HG03045 (cell line): ENCODE data around the gene LRP1B.
"Not testable (repeated sequence)": the region's sequence is repeated elsewhere in the genome, so short reads cannot be mapped to it uniquely, and the experiment has no call there.

Experiments used
- ATAC-seq: cut with Tn5 transposase; IDR thresholded peaks from one replicate; pipeline ENCODE4 v1.9.1; 2021; ENCODE audit warnings: mild to moderate bottlenecking, moderate library complexity; ENCODE audit not compliant: unreplicated experiment

The LRP1B gene

DNA sequence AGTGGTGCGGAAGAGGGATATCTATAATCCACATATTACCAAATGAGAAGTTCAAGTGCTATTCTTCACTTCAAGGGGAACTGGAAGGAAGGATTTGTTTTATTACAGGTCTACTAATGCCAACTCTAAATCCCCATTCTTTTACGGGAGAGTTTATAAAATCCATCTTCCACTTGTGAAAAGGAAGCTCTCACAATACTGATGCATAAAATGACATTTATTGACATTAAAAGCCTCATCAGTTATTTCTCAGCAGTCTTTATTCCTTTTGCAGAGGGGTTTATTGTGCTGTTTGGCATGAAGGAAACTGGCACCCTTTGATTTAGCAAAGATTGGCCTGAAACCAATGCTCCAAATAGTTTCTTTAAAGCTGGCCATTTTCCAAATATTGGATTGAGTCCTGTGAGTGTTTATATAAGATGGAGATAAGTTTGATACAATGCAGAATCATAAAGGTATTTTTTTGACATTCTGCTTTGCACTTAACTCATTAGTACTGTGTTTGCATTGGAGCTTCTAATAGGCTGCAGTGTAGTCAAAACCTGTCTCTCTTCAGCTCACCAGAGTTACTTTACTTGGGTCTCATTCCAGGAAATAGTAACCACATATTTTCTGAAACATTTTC, 26.6 kb downstream of the LRP1B start:
- no peak for ATAC-seq

DNA sequence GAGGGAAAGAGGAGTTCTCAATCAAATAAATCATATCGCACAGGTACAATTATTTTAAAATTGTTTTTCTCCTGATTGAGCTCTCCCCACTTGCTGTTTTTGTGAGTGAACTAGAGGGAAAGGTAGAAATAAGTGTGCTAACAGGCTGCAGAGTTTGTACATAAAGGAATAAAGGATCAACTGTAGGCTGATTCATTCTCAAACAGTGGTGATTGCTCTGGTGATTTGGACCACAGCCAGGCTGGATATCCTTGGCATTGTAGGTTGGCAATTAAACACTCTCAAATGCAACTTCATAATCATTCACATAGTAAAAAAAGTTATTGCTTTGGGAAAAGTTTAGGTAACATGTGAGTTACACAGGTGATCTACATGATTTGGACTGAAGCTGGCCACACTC, 29.8 kb downstream of the LRP1B start:
- no peak for ATAC-seq

DNA sequence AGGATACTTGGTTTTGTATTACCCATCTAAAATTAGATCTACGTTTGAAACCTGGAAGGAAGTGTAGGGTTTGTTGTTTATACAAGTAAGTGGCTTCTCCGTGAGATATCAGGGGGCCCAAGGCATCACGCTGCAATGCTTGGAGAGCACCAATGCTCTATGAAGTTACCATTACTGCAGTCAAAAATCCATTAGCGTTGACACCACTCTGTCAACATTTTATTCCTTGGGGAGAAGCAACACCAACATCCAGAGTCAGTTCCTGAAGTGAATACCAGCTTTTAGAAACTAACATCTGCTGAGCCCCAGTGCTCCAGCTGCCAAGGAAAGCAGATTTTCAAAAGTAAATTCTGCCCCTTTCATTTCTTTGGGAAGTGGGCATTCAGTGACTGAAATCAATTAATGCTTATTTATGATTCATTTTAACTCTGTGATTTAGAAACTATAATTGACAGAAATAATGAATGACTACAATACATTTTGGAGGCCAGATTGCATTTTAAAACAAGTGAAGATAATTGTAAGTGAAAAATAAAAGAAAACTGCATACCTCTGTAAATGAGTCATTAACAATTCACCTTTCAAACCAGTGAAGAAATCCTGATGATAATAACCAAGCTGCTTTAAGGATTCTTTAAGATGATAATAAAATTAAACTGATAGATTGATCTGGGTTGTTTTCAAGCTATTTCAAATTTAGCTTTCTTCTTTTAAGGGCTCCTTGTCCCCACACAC, 30.5 kb downstream of the LRP1B start:
- ATAC-seq, result no peak

DNA sequence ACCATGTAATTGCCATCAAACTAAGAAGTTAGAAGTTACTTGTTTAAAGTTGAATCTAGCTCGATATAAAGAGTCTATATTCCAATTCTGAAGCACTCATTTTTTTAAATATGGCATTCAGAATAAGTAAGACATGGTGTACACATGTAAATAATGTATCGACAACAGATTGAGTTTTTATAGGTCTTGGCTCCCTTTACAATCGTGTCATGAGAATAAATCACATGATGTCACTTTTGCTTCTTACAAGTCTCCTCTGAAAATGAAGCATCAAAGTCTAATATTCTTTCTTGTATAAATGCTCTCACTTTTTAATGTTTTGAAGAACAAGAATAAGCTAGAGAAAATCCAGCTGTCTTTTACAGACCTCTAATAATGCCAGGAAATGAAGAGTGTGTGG, 33.1 kb downstream of the LRP1B start:
- no peak for ATAC-seq

DNA sequence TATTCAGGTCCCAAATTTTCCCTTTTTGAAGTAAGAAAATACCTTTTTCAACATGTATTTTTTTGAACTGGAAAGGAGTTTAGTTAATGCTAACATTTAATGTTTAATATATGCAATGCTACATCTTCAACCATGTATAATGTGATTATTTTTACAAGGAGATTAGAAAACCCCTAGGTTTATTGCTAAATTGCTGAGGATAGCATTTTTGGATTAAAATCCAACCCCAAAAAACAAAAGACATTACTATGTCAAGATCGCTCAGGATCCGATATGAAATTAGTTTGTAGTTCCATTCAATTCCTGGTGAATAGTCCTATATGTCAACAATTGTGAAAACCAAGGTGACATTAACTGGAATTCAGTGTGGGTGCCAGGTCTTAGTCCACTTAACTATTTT, 35.2 kb downstream of the LRP1B start:
- no peak for ATAC-seq

DNA sequence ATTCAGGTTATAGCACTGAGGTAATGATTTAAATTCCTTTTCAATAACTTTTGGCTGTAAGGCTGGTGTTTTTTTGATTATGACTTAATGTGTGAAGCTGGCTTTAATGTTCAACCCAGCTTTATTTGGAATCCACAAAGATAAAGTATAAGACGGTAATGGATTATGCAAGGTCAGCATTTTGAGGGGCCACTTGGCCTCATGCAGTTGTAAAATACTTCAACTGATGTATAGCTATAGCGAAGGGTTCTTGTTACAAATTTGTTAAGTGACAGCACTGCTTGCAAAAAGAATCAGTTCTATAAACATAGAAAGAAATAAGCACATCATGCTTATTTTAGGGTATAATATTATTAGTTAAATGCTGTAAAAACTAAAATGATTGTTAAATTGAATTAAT, 36.6 kb downstream of the LRP1B start:
- no peak for ATAC-seq

DNA sequence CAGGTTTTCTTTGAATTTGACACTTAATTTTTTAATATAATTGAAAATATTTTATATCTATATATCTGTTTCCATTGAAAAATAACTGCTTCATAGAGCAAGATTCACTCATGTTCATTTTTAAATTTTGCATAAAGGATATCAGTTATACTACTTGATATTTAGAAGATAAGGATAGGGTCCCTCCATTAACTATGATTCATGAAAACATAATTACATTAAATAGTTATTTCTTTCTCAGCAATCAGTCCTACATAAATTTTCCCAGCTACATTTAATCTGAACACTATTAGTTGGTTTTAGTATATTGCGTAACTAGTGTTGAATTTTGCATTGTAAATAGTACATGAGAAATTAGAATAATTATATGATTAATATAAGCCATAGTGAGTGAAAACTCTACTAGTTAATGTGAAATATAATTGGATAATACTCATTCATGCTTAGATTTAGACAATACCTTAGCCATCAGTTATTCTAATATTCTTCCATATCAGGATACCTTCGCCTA, 42.7 kb downstream of the LRP1B start:
- ATAC-seq, result no peak

DNA sequence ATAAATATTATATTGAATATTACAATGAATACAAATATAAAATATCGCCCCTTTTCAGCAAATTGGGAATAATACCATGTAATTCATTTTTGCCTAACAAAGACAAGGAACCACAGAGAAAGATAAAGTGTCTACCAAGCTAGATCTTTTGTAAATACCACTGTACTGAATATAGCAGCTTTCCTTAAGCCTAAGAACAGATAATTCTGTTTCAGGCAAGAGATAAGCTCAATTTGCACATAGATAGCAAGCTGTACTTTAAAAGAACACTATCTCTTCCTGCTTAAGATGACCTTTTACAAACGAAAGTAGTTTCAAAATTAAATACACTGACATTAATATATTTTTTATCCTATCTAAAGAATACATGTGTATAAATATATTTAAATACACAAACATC, 43.2 kb downstream of the LRP1B start:
- not testable (repeated sequence) for ATAC-seq

DNA sequence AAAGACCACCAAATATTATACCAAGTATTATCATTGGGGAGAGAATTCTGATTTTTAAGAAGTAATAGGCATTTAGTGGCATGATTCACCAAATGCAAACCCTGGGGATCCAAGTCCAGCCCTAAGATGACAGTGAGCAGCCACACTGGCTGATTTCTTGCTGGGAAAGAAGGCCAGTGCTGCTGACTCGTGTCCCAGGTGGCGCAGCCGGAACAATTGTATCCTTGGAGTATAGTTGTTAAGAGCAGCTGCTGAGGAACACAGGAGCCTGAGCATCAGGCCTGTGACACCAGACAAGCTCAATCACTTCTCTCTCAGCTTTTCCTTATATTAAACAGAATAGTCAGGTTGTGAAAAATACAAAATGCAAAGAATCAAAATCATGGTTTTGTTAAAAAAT, 48.4 kb downstream of the LRP1B start:
- no peak for ATAC-seq

DNA sequence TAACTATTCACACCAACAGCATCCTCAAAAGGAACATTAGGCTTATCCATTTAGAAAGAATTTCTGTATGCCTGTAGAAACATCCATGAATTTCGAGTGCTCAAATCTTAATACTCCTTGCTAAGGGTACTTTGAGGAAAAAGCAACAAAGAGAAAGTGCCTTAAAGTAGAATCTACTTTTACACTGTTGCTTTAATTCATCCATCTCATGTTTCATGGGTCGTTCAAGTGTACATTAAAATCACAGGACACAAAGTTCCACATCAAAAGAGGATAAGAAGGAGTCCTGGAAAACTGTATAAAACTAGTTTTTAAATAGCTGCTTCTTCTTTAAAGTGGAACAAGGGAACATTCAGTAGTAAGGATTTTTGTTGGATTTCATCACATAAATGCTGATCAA, 54.5 kb downstream of the LRP1B start:
- no peak for ATAC-seq

DNA sequence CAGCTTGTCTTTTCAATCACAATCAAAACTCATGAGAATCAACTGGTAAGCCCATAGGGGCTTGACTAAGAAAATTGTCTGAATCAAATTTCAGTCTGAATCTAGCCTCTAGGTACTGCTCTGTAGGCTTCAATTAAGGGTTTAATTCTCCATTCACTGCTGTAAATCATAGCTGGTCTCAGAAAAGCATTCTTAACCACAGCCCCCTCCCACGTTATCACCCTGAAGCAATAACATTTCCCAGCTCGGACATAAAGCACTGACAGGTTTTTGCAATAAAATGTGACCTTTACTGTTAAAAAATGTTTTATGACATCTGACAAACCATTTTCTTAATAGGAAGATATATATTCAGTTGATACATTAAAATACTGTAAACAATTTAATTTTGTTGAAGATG, 55.0 kb downstream of the LRP1B start:
- no peak for ATAC-seq

DNA sequence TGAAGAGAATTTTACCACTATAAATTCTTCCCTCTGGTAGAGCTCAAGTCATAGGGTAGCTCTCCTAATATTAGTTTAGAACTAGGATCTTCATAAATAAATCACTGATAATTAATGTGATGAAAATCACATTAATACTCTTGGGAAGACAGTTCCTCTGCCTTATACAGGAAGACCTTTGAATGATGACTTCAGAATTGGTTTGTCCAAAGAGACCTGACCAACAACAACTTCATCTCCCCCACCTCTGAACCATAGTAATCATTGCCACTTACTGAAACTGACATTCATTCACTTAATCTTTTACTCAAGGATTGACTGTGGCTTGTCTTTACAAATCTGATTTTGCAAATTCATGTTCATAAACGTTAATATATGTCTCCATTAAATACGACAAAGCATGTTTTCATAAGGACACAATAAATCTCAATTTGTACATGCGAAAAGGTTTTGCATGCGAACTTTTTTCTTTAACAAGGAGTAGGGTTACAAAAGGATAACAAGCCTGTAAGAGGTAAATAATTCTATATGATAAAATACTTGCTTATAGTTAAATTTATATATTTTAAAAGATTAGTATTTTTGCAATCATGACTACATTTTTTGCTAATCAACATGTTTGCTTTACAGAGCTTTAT, 61.4 kb downstream of the LRP1B start:
- no peak for ATAC-seq

DNA sequence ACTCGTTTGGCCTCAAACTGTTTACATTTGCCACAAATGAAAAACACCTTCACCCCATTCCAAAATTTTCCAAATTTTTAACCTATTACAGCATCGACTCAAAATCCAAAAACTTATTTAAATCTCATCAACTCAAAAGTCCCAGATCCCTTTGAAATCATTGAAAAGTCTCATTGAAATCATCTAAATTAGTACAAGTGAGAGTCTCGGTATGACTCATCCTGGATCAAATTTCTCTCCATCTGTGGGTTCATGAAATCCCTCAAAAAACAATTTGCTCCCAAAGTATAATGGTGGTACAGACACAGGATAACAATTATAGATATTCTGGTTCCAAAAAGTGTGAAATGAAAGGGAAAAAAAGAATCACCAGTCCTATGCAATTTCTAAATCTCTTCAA, 65.1 kb downstream of the LRP1B start:
- no peak for ATAC-seq

DNA sequence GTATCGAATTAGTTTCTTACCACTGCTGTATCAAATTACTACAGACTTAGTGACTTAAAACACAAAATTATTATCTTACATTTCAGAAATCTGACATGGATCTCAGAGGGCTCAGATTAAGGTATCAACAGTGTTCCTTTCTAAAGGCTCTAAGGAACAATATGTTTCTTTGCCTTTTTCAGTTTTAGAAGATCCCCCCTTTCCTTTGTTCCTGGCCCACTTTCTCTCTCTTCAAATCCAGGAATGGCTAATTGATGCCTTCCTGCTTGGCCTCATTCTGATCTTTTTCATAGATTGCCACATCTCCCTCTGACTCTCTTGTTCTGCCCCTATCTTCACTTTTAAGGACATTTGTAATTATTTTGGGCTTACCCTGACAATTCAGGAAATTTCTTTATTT, 65.7 kb downstream of the LRP1B start:
- no peak for ATAC-seq

DNA sequence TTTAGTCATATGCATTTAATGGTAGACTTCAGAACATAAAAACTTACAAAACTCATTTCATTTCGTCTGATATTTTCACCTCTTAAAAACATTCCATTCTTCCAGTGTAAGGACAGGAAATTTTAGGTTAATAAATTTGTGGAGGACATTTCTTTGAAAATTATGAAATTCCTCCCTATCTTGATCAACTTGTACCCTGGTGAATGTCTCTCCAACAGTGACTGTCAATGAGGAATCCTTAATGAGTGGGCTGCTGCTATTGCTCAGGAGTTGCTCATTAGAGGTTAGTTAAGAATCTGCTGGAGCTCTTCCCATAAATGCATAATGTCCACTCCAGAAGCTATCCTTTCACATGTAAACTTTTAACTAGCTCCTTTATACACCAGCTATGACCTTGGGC, 69.1 kb downstream of the LRP1B start:
- ATAC-seq, result no peak

DNA sequence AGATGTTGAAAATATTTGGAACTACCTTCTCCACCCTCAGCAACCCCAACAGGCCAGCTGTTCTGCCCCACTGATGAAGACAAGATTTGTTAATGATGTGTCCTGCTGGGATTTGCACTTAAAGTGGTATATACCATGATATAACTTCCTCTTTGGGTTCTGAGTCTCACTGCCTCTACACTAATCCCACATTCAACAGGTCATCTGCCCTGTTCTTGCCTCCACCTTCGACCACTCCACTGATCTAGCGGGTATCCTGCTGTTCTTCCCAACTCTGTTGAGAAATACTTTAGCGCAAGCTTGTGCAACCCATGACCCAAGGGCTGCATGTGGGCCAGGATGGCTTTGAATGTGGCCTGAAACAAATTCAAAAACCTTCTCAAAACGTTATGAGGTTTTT, 72.7 kb downstream of the LRP1B start:
- ATAC-seq, result no peak

DNA sequence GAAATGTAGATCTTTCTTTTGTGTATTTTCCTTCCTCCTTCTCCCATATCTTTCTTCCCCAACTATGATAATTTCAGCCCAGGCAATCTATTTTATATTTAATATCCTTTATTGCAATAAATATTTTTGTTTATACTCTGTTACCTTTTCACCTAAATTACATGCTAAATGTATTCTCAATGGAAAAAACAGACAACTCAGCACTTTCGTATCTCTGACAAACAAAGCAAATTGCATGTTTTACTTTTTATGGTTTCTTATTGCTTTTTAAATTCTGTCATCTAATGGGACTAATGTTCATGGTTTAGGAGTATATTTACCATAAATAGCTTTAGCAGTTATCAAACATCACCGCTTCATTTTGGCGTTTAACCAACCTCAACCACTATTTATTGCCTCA, 74.0 kb downstream of the LRP1B start:
- ATAC-seq, result no peak

DNA sequence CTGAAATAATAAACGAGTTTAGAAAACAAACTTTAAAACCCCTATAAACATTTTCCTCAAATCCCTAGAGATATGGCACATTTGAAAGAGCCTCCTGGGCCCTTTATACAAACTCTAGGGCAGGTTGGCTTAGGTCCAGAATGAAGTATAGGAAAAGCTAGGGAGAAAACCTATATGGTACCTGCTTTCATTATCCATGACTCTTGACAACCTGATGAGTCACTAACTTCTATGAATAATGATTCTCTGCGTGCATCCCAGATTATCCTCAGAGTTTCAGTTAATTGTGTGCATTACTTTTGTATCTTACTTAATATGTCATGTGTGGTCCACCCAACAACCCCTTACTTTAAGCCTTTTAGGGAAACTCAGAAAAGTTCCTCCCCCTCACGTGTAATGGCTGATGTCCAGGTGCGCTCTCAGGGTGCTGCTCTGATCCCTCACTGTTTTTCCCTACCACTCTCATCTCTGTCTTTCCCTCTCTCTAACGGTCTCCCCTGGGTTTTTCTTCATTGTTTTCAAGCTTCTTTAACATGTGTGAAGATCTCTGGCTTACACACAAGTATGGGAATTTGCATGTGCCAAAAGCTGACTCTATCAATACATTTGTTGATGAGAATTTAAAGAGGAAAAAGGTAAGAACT, 78.5 kb downstream of the LRP1B start:
- no peak for ATAC-seq

DNA sequence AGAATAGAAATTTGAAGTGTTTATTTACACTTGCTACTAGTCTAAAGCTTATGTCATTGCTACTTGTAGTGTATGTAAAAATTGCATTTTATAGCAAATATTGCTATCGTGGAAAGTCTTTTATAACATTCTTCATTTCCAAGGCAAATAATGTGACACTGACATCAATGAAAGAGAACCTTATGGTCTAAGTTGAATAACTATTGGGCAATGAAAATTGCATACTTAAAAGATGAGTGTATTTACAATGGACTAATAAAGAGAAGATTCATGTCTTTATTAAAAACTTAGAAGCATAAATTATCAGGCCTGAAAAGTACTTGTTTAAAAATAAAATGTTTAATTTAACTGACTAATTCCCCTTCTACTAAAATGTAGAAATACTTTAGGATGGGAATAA, 82.2 kb downstream of the LRP1B start:
- no peak for ATAC-seq

DNA sequence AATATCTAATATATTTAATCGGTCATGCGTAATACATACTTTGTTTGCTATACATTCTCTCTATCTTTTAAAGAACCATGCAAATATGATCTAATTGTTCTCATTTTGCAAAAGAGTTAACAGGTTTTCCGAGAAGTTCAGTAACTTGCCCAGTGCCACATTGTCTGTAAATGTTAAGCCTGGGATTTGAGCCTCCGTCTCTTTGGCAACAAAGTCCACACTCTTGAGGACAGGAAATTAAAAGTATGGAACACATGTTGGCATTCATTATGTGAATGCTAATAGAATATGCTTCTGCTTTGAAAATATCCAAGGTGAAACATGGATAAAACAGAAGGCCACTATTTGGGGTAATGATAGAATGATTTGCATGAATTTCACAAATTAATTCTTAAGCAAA, 85.2 kb downstream of the LRP1B start:
- no peak for ATAC-seq

DNA sequence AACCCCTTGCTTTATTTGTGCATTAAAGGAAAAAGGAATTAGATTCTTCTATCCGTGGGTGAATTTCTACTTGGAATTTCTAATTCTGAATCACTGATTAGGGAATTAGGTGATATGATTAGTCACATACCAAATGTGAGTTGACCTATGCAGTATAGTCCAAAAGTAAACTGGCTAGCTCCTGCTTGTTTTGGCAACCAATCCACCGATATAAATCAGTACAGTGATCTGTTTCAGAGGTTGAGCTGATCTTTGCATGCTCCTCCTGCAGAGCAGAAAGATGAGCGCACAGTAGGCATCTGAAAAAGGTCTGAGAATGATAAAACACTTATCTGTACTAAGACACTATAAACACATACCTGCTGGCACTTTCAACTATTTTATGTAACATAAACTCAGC, 86.6 kb downstream of the LRP1B start:
- ATAC-seq, result no peak
